ENCODE data around the gene TBC1D25.
"Not testable (repeated sequence)": the region's sequence is repeated elsewhere in the genome, so short reads cannot be mapped to it uniquely, and the experiment has no call there.

The TBC1D25 gene

GRCh38 chrX:48515842-48516241 is 23.7 kb upstream of the TBC1D25 start:
- H3K4ac ChIP-seq (ENCODE audit: low read depth in 1 of 2, low read length in 2 of 2), result no peak overlapping the region
- DNase-seq, result no peak
- no peak overlapping the region for H2AK5ac ChIP-seq (ENCODE audit: low read length, severe bottlenecking)
- H3K79me1 ChIP-seq (replicated peaks; ENCODE audit: low read length, poor library complexity, severe bottlenecking), result peaks cover 4% of the 10 kb centered on the region
- H3K9ac ChIP-seq (ENCODE audit: low read length), result no peak overlapping the region
- H2BK15ac ChIP-seq (ENCODE audit: low read depth, poor library complexity, severe bottlenecking), result no peak overlapping the region
- no peak overlapping the region for H3K27ac ChIP-seq (ENCODE audit: low read length, poor library complexity, severe bottlenecking)
- no peak overlapping the region for H2BK120ac ChIP-seq (ENCODE audit: low read depth, low read length)
- peaks cover 22 to 40% of the 10 kb centered on the region in 2 experiments for H3K36me3 ChIP-seq (ENCODE audit: control insufficient read depth in 1 of 2, insufficient read depth in 2 of 2, low read depth in 1 of 2, low read length in 2 of 2)
- no peak overlapping the region for H3K4me2 ChIP-seq (ENCODE audit: low read length, poor library complexity, severe bottlenecking)
- WGBS, result 99% methylated on average over 7 of the region's 10 CpGs
- H3K9me3 ChIP-seq (ENCODE audit: control insufficient read depth, low read length), result no peaks in the 10 kb centered on the region
- no peak overlapping the region for H2BK5ac ChIP-seq (ENCODE audit: low read depth, low read length, poor library complexity, severe bottlenecking)
- H3K18ac ChIP-seq (ENCODE audit: low read depth in 1 of 2, low read length in 2 of 2), result no peak overlapping the region
- H4K91ac ChIP-seq (ENCODE audit: low read length), result no peak overlapping the region
- peaks cover 3% of the 10 kb centered on the region for H3K4me1 ChIP-seq (ENCODE audit: control insufficient read depth, insufficient read depth, low read depth, low read length)
- no peak overlapping the region for H3K14ac ChIP-seq (ENCODE audit: low read length in 2 of 2)
- no peak overlapping the region for H4K8ac ChIP-seq (ENCODE audit: low read length)
- H3K27me3 ChIP-seq (ENCODE audit: control insufficient read depth in 1 of 2, insufficient read depth in 1 of 2, low read length in 2 of 2), result no peaks in the 10 kb centered on the region
- no peak overlapping the region for H2AFZ ChIP-seq (ENCODE audit: low read depth, low read length)
- H3K4me3 ChIP-seq (ENCODE audit: insufficient read depth in 1 of 2, low read depth in 1 of 2, low read length in 2 of 2), result no peak overlapping the region
- H3K23ac ChIP-seq (ENCODE audit: low read length in 2 of 2), result no peak overlapping the region
- no peak overlapping the region for H2BK12ac ChIP-seq (ENCODE audit: low read length in 2 of 2)

GRCh38 chrX:48516285-48516684 is 23.2 kb upstream of the TBC1D25 start:
- Histone ChIP-seq H4K8ac (ENCODE audit: low read length) (no peak overlapping the region), H3K79me1 (replicated peaks; ENCODE audit: low read length, poor library complexity, severe bottlenecking) (peaks cover 4% of the 10 kb centered on the region), H2BK15ac (ENCODE audit: low read depth, poor library complexity, severe bottlenecking) (no peak overlapping the region), H4K91ac (ENCODE audit: low read length) (no peak overlapping the region), H3K4me2 (ENCODE audit: low read length, poor library complexity, severe bottlenecking) (no peak overlapping the region), H3K23ac (ENCODE audit: low read length in 2 of 2) (no peak overlapping the region), H3K36me3 (ENCODE audit: control insufficient read depth in 1 of 2, insufficient read depth in 2 of 2, low read depth in 1 of 2, low read length in 2 of 2) (peaks cover 22 to 38% of the 10 kb centered on the region in 2 experiments), H2AFZ (ENCODE audit: low read depth, low read length) (no peak overlapping the region), H3K14ac (ENCODE audit: low read length in 2 of 2) (no peak overlapping the region), H3K27me3 (ENCODE audit: control insufficient read depth in 1 of 2, insufficient read depth in 1 of 2, low read length in 2 of 2) (no peaks in the 10 kb centered on the region), H3K4me3 (ENCODE audit: insufficient read depth in 1 of 2, low read depth in 1 of 2, low read length in 2 of 2) (no peak overlapping the region), H3K27ac (ENCODE audit: low read length, poor library complexity, severe bottlenecking) (no peak overlapping the region), H2BK5ac (ENCODE audit: low read depth, low read length, poor library complexity, severe bottlenecking) (no peak overlapping the region), H3K9me3 (ENCODE audit: control insufficient read depth, low read length) (no peaks in the 10 kb centered on the region), H3K4ac (ENCODE audit: low read depth in 1 of 2, low read length in 2 of 2) (no peak overlapping the region), H3K4me1 (ENCODE audit: control insufficient read depth, insufficient read depth, low read depth, low read length) (peaks cover 3% of the 10 kb centered on the region), H2AK5ac (ENCODE audit: low read length, severe bottlenecking) (no peak overlapping the region), H3K18ac (ENCODE audit: low read depth in 1 of 2, low read length in 2 of 2) (no peak overlapping the region), H2BK120ac (ENCODE audit: low read depth, low read length) (no peak overlapping the region), H2BK12ac (ENCODE audit: low read length in 2 of 2) (no peak overlapping the region), H3K9ac (ENCODE audit: low read length) (no peak overlapping the region)
- 91% methylated on average over 10 of the region's 10 CpGs for WGBS
- DNase-seq, result no peak

- no peak overlapping the region for H3K27ac ChIP-seq (ENCODE audit: low read length, poor library complexity, severe bottlenecking)
- H2AFZ ChIP-seq (ENCODE audit: low read depth, low read length), result no peak overlapping the region
- H3K27me3 ChIP-seq (ENCODE audit: control insufficient read depth in 1 of 2, insufficient read depth in 1 of 2, low read length in 2 of 2), result no peaks in the 10 kb centered on the region
- peaks cover 22 to 36% of the 10 kb centered on the region in 2 experiments for H3K36me3 ChIP-seq (ENCODE audit: control insufficient read depth in 1 of 2, insufficient read depth in 2 of 2, low read depth in 1 of 2, low read length in 2 of 2)
- WGBS, result 83% methylated on average over 5 of the region's 5 CpGs
- no peak for DNase-seq
- H2AK5ac ChIP-seq (ENCODE audit: low read length, severe bottlenecking), result no peak overlapping the region
- H3K79me1 ChIP-seq (replicated peaks; ENCODE audit: low read length, poor library complexity, severe bottlenecking), result peaks cover 4% of the 10 kb centered on the region
- H3K23ac ChIP-seq (ENCODE audit: low read length in 2 of 2), result no peak overlapping the region
- H2BK5ac ChIP-seq (ENCODE audit: low read depth, low read length, poor library complexity, severe bottlenecking), result no peak overlapping the region
- no peak overlapping the region for H4K8ac ChIP-seq (ENCODE audit: low read length)
- no peak overlapping the region for H4K91ac ChIP-seq (ENCODE audit: low read length)
- H2BK120ac ChIP-seq (ENCODE audit: low read depth, low read length), result no peak overlapping the region
- no peaks in the 10 kb centered on the region for H3K9me3 ChIP-seq (ENCODE audit: control insufficient read depth, low read length)
- no peak overlapping the region for H2BK12ac ChIP-seq (ENCODE audit: low read length in 2 of 2)
- H2BK15ac ChIP-seq (ENCODE audit: low read depth, poor library complexity, severe bottlenecking), result no peak overlapping the region
- H3K18ac ChIP-seq (ENCODE audit: low read depth in 1 of 2, low read length in 2 of 2), result no peak overlapping the region
- peaks cover 3% of the 10 kb centered on the region for H3K4me1 ChIP-seq (ENCODE audit: control insufficient read depth, insufficient read depth, low read depth, low read length)
- H3K4ac ChIP-seq (ENCODE audit: low read depth in 1 of 2, low read length in 2 of 2), result no peak overlapping the region
- no peak overlapping the region for H3K4me3 ChIP-seq (ENCODE audit: insufficient read depth in 1 of 2, low read depth in 1 of 2, low read length in 2 of 2)
- H3K9ac ChIP-seq (ENCODE audit: low read length), result no peak overlapping the region
- no peak overlapping the region for H3K4me2 ChIP-seq (ENCODE audit: low read length, poor library complexity, severe bottlenecking)
- no peak overlapping the region for H3K14ac ChIP-seq (ENCODE audit: low read length in 2 of 2)
These were observed 22.5 kb upstream of the TBC1D25 start for GRCh38 chrX:48516987-48517386.

DNA sequence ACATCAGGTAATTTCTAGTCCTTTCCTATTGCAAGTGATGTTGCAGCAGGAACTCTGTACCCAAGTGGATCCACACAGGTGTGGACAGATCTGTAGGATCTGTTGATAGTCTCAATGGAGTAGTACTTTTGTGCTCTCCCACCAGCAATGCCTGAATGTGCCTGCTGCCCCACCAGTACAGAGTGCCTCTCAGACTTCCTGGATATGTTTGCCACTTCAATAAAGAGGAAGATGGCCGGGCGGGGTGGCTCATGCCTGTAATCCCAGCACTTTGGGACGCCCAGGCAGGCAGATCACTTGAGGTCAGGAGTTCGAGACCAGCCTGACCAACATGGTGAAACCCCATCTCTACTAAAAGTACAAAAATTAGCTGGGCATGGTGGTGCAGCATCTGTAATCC is 20.0 kb upstream of the TBC1D25 start:
- not testable (repeated sequence) for H3K18ac ChIP-seq (ENCODE audit: low read depth in 1 of 2, low read length in 2 of 2); H2BK120ac ChIP-seq (ENCODE audit: low read depth, low read length); H2AFZ ChIP-seq (ENCODE audit: low read depth, low read length); H2AK5ac ChIP-seq (ENCODE audit: low read length, severe bottlenecking); H3K9ac ChIP-seq (ENCODE audit: low read length); H3K9me3 ChIP-seq (ENCODE audit: control insufficient read depth, low read length); H3K23ac ChIP-seq (ENCODE audit: low read length in 2 of 2); H3K79me1 ChIP-seq (replicated peaks; ENCODE audit: low read length, poor library complexity, severe bottlenecking); H3K4me2 ChIP-seq (ENCODE audit: low read length, poor library complexity, severe bottlenecking); H3K4me1 ChIP-seq (ENCODE audit: control insufficient read depth, insufficient read depth, low read depth, low read length); H3K4me3 ChIP-seq (ENCODE audit: insufficient read depth in 1 of 2, low read depth in 1 of 2, low read length in 2 of 2); H4K8ac ChIP-seq (ENCODE audit: low read length); H2BK12ac ChIP-seq (ENCODE audit: low read length in 2 of 2); H3K4ac ChIP-seq (ENCODE audit: low read depth in 1 of 2, low read length in 2 of 2); H3K14ac ChIP-seq (ENCODE audit: low read length in 2 of 2); DNase-seq; H2BK5ac ChIP-seq (ENCODE audit: low read depth, low read length, poor library complexity, severe bottlenecking); H3K27ac ChIP-seq (ENCODE audit: low read length, poor library complexity, severe bottlenecking); H4K91ac ChIP-seq (ENCODE audit: low read length); H2BK15ac ChIP-seq (ENCODE audit: low read depth, poor library complexity, severe bottlenecking); H3K27me3 ChIP-seq (ENCODE audit: control insufficient read depth in 1 of 2, insufficient read depth in 1 of 2, low read length in 2 of 2)
- WGBS, result 90% methylated on average over 3 of the region's 4 CpGs
- H3K36me3 ChIP-seq (ENCODE audit: control insufficient read depth in 1 of 2, insufficient read depth in 2 of 2, low read depth in 1 of 2, low read length in 2 of 2), result peaks cover 17 to 25% of the 10 kb centered on the region in 2 experiments

Data from mesenchymal stem cell (in vitro differentiated cells and primary cell).